Amniotic epithelial cell (primary cell): ENCODE results near the gene NPFF.
A peak's percentile ranks its signal among the peaks of the same experiment; 100 is the strongest.

Experiments used
- DNase-seq: peaks from one replicate; pipeline ENCODE4 v3.0.0-alpha.2; 2010; ENCODE audit warnings: low read depth

NPFF gene

DNA sequence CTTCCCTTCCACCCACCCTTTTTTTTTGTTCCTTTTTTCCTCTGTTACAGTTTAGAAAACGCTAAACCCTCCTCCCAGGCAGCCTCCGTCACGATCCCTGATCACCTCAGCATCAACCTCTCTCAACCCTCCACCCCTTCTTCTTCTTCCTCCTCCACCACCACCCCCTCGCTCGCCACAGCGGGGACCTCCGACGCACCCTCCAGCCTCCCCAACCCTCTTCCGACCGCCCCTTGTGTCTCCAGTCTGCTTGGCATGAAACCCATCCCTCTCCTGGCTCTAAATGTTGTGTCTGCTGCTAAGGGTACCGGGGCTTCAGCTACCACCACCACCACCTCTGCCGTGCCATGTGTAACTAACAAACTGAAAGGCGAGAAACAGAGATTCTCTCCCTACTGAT is 32.5 kb downstream of the NPFF start:
- DNase-seq = no peak

GRCh38 chr12:53474077-53474476 is 33.2 kb downstream of the NPFF start:
- DNase-seq = peak; percentile 61

- no peak for DNase-seq
These were observed 35.2 kb downstream of the NPFF start for GRCh38 chr12:53472056-53472582.

DNA sequence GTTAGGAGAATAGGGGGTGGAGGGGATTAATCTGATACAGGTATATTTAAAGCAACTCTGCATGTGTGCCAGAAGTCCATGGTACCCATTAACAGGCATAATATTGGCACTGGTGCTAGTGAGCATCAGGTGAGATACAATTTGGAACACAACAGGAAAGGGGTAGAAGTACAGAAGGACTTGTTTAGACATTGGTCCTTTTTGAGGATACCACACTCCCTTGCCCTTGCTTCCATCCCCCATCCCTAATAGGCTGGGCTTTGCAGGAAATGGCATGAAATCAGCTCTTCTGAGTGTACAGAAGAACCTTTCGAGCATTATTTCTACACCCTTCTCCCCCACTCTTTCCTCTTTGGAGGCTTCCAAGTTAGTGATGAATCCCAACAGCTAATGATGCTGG is 39.0 kb downstream of the NPFF start:
- no peak for DNase-seq

DNA sequence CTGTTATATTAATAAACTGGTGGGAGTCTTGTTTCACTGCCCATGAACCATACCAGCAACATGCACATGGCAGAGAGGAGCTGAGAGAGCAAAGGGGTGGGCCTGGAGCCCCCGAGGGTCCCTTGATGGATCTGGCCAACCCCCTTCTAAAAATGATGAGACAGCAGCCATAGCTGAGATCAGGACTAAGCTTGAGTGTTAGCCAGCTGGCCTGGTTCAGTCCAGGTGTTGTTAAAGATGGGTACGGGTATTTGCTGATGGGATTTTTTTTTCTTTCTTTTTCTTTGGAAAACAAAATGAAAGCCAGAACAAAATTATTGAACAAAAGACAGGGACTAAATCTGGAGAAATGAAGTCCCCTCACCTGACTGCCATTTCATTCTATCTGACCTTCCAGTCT is 39.4 kb downstream of the NPFF start:
- DNase-seq = no peak

DNA sequence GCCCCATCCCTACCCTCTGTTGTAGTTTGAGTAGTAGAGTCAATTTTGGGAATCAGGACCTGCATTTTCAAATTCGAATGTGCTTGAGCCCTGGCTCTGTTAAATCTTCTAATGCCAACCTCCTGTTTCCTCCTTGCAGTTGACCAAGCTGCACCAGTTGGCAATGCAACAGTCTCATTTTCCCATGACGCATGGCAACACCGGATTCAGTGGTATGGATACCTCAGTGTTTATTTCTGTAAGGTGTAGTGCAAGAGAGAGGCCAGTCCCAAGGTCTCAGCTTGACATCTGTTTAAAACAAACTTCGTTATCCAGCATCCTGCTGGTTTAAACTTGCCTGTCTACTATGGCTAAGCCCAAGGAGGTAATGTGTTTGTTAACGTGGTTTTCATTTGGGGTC is 40.2 kb downstream of the NPFF start:
- DNase-seq = no peak

DNA sequence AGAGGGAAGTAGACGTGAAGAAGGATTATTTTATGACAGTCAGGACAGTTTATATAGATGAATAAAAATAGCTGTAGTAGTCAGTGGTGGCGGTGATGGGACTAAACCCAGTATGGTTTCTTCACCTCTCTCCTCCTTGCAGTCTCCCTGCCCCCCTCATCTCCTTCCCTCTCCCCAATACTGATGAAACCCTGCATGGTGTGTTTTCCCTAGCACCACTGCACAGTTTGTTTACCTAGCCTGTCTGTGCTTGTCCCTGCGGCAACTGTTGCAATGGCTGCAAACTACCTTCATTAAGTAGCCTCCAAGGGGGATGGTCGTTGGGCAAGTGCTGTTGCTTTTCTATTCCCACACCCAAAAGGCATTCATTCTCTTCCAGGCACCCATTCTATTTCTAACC is 40.6 kb downstream of the NPFF start:
- DNase-seq = no peak

DNA sequence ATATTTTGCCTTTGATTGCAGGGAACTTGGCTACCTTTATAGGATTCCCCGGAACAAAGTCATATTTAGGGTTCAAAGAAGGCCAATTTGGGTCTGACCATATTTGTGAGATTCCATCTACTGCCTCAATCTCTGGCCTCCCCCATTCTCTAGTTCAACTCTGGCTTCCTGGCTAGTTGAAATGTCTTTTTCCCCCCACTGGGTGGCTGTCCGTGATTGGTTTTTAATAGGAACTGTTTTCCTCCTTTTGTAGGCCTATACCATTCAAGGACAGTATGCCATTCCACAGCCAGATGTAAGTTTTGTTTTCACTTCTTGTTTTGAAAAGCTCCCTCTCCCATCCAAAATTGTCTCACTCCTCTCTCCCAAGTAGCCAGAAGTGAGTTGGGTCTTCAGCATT is 41.6 kb downstream of the NPFF start:
- no peak for DNase-seq

GRCh38 chr12:53464685-53465418 is 42.4 kb downstream of the NPFF start:
- no peak for DNase-seq

DNA sequence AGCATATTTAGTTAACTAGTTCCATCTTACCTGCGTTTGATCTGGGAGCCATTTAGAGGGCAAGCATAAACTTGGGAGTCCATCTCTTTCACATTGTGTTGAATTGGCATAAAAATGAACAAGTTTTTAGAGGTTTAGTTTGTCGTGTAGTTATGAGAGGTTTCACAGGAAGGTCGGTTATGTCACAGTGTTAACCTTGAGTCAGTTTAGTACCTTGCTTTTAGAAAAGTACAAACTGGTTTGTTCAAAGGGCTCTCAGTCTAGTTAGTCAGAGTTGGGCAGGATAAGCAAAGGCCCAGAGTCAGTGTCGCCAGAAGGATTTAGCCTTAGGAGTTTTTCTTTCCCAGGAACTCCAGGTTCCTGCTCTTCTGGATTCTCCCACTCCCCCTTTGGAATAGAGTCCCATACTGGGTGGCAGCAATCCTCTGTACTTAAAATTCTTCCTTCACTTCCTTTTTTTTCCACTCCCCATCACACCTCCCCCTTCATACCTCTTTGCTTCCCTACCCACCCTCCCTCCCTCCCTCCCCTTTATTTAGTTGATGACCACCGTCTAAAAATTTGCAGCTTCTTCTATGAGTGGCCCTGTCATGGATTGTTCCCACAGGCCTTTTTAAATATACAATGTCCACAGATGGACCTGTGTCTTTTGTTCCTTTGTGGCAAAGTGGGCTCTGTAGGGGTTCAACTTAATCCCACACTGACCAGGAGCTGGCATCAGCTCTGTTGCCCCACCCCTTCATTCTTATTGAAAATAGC is 43.3 kb downstream of the NPFF start:
- DNase-seq = no peak

DNA sequence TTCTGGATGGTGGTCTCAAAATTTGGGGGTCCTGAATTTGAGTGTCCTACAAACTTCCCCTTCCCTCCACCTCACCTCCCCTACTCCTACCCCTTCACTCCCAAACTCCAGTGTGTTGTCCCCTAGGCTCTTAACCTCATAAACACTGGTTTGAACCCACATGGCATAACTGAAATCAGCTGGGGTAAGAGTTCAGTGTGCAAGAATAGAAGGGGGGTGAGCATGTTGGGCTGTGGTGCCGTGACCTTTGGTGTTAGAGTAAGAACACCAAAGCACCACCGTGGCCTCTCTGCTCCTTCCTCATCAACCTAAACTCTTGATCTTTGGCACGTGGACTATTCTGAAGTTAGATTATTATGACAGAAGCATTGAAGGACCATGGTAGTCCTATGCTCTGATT is 44.3 kb downstream of the NPFF start:
- DNase-seq = no peak

DNA sequence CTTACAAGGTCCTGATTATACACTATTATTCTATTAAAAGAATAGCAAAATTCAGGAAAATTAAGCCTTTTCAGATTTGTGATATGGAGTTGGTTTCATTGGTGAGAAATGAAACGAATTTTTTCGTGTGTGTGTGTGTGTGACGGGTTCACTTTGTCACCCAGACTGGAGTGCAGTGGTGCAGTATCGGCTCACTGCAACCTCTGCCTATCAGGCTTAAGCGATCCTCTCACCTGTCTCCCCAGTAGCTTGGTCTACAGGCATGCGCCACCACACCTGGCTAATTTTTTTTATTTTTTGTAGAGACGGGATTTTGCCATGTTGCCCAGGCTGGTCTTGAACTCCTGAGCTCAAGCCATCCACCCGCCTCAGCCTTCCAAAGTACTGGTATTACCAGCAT is 45.7 kb downstream of the NPFF start:
- DNase-seq = no peak

DNA sequence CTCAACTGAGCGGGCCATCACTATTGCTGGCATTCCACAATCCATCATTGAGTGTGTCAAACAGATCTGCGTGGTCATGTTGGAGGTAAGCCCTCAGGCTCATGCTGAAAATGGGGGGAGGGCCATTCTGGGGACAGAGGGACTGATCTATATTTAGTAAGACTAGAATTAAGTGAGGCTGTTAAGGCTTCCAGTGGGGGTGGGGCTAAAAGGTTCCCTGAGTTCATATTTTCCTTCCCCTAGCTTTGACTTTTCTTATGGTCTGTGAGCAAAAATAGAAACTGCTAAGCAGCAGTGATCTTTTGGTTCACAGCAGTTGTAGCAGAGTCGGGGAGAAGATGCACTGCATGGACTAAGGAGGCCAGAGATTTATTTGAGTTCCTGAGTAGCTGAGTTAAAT is 46.2 kb downstream of the NPFF start:
- no peak for DNase-seq

DNA sequence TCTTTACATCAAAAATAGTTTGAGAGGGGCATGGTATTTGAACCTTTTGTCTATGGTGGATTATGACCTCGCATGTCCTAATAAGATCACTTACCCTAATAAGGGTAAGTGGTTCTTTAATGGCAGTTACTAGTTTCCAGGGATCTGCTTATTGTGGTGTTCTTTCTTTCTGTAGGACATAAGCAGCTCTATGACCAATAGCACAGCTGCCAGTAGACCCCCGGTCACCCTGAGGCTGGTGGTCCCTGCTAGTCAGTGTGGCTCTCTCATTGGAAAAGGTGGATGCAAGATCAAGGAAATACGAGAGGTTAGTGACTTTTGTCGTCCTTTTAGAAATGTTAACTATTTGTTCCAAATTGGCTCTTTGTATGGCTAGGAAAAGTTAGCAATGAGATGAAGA is 48.2 kb downstream of the NPFF start:
- no peak for DNase-seq
